Thyroid gland (tissue), 4 donors: ENCODE measurements around the gene SLC7A7. TPM values are rescaled to one million over a fixed set of nuclear protein-coding genes. Genes with fewer than 3 reads are reported as not detected.

Source experiments
- DNase-seq, 2 donors: peaks; one replicate each; pipeline ENCODE4 v3.0.0-alpha.2; 2019
- H3K27ac ChIP-seq, 3 donors: fragments of 200-600 bp; sonication (generic); 1 replicate in 2 of 3; 2 replicates in 1 of 3; pipeline ENCODE4 v1.5.1; 2016 to 2019; ENCODE audit warnings: mild to moderate bottlenecking in 1 of 3, moderate library complexity in 1 of 3
- H3K27me3 ChIP-seq: fragments of 200-600 bp; sonication (generic); one replicate; pipeline ENCODE4 v1.5.1; 2019
- H3K36me3 ChIP-seq, 2 donors: fragments of 200-600 bp; sonication (generic); one replicate each; pipeline ENCODE4 v1.5.1; 2016 to 2019
- H3K4me1 ChIP-seq, 2 donors: fragments of 200-600 bp; sonication (generic); one replicate each; pipeline ENCODE4 v1.5.1; 2017 to 2019
- H3K4me3 ChIP-seq, 3 donors: fragments of 200-600 bp; sonication (generic); replicated peaks in 1 of 3; 1 replicate in 2 of 3; 2 replicates in 1 of 3; pipeline ENCODE4 v1.5.1; 2016; ENCODE audit warnings: mild to moderate bottlenecking in 1 of 3
- H3K9me3 ChIP-seq: fragments of 200-600 bp; sonication (generic); one replicate; pipeline ENCODE4 v1.5.1; 2017
- POLR2A ChIP-seq, 2 donors: fragments of 450-650 bp; IDR thresholded peaks; one replicate each; pipeline ENCODE4 v1.6.1; 2017; ENCODE audit warnings: antibody characterized with exemption in 2 of 2, mild to moderate bottlenecking in 2 of 2, moderate library complexity in 1 of 2
- WGBS, 2 donors: methylation state at CpG; one replicate each; pipeline ENCODE4 v1.1.5; 2017; 5-methylcytosine and 5-hydroxymethylcytosine counted together
- intact Hi-C: fragments of 100-400 bp; cut with DNase I; formaldehyde crosslinking; loops from one replicate; pipeline ENCODE4 v1.15.1; 2023
- total RNA-seq, 4 donors: library from RNA; depleted of rRNA; stranded (reverse); fragments of >200 nt; gene quantifications; one replicate each; pipeline ENCODE4 v1.2.3, GENCODE V29; 2016
- TF ChIP-seq, protein P1 (sequence below), 6 experiments: fragments of 200-600 bp in 3 of 6; fragments of 450-650 bp in 3 of 6; sonication (generic) in 3 of 6; IDR thresholded peaks; one replicate each; pipeline ENCODE4 v1.5.1; 2016 to 2019; ENCODE audit warnings: antibody characterized with exemption in 6 of 6, mild to moderate bottlenecking in 2 of 6, inconsistent platforms in 1 of 6, moderate library complexity in 1 of 6

The SLC7A7 gene
- total RNA-seq, 4 donors from 2014 or later = 8.4 to 15.1 (median 13.7) TPM

- Histone ChIP-seq H3K27ac (no peak overlapping the region), H3K4me1 (peaks cover 0 to 10% of the 10 kb centered on the region in 2 donors), H3K27me3 (no peaks in the 10 kb centered on the region), H3K4me3 (no peak overlapping the region), H3K36me3 (no peaks in the 10 kb centered on the region), H3K9me3 (no peaks in the 10 kb centered on the region)
- no peak for DNase-seq
- TF ChIP-seq, protein P1, sequence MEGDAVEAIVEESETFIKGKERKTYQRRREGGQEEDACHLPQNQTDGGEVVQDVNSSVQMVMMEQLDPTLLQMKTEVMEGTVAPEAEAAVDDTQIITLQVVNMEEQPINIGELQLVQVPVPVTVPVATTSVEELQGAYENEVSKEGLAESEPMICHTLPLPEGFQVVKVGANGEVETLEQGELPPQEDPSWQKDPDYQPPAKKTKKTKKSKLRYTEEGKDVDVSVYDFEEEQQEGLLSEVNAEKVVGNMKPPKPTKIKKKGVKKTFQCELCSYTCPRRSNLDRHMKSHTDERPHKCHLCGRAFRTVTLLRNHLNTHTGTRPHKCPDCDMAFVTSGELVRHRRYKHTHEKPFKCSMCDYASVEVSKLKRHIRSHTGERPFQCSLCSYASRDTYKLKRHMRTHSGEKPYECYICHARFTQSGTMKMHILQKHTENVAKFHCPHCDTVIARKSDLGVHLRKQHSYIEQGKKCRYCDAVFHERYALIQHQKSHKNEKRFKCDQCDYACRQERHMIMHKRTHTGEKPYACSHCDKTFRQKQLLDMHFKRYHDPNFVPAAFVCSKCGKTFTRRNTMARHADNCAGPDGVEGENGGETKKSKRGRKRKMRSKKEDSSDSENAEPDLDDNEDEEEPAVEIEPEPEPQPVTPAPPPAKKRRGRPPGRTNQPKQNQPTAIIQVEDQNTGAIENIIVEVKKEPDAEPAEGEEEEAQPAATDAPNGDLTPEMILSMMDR (IDR thresholded peaks at IDR 0.05) = no peak
- no peak for TF ChIP-seq POLR2A (IDR thresholded peaks at IDR 0.05)
- WGBS, 2 donors = 86 to 88% methylated on average over 12 of the region's 12 CpGs
- intact Hi-C loops = no loop called here
These were observed 12.2 kb downstream of the SLC7A7 start for GRCh38 chr14:22802860-22803686.

- Histone ChIP-seq H3K27ac (no peak overlapping the region), H3K9me3 (no peaks in the 10 kb centered on the region), H3K4me1 (no peaks in the 10 kb centered on the region), H3K36me3 (no peaks in the 10 kb centered on the region), H3K27me3 (no peaks in the 10 kb centered on the region), H3K4me3 (no peak overlapping the region)
- TF ChIP-seq POLR2A (IDR thresholded peaks at IDR 0.05) = no peak
- TF ChIP-seq, protein P1 (IDR thresholded peaks at IDR 0.05) = no peak
- intact Hi-C loops = no loop called here
- 82 to 89% methylated on average over 8 of the region's 8 CpGs for WGBS, 2 donors
- no peak for DNase-seq
These were observed 13.5 kb downstream of the SLC7A7 start for GRCh38 chr14:22801716-22802115.

- Histone ChIP-seq H3K36me3 (no peaks in the 10 kb centered on the region), H3K27me3 (no peaks in the 10 kb centered on the region), H3K4me3 (no peak overlapping the region), H3K9me3 (no peaks in the 10 kb centered on the region), H3K4me1 (no peaks in the 10 kb centered on the region), H3K27ac (no peak overlapping the region)
- DNase-seq = no peak
- intact Hi-C loops = no loop called here
- 93 to 95% methylated on average over 10 of the region's 10 CpGs for WGBS, 2 donors
- TF ChIP-seq, protein P1 (IDR thresholded peaks at IDR 0.05) = no peak
These were observed 14.9 kb downstream of the SLC7A7 start for GRCh38 chr14:22800346-22800745.

- TF ChIP-seq, protein P1 (IDR thresholded peaks at IDR 0.05) = no peak
- no peak for TF ChIP-seq POLR2A (IDR thresholded peaks at IDR 0.05)
- no peak for DNase-seq
- no peaks in the 10 kb centered on the region for H3K9me3 ChIP-seq
- H3K27ac ChIP-seq = no peak overlapping the region
- WGBS, 2 donors = 32 to 40% methylated on average over 2 of the region's 2 CpGs
- intact Hi-C loops = no loop called here
- H3K4me3 ChIP-seq = no peak overlapping the region
- H3K36me3 ChIP-seq = no peaks in the 10 kb centered on the region
- H3K4me1 ChIP-seq = no peaks in the 10 kb centered on the region
- H3K27me3 ChIP-seq = no peaks in the 10 kb centered on the region
These were observed 16.7 kb downstream of the SLC7A7 start for GRCh38 chr14:22798528-22798927.
